ENCODE results near the gene NTSR2.
"Not testable (repeated sequence)": the region's sequence is repeated elsewhere in the genome, so short reads cannot be mapped to it uniquely, and the experiment has no call there.

NTSR2 gene

GRCh38 chr2:11679016-11679415, 9.0 kb upstream of the NTSR2 start:
- DNase-seq = no peak

GRCh38 chr2:11678306-11678960, 8.4 kb upstream of the NTSR2 start:
- DNase-seq = no peak

GRCh38 chr2:11677136-11678055, 7.4 kb upstream of the NTSR2 start:
- no peak for DNase-seq

GRCh38 chr2:11676640-11677039, 6.6 kb upstream of the NTSR2 start:
- DNase-seq = peak; percentile 73

- DNase-seq = no peak
Measured at GRCh38 chr2:11675423-11676112, 5.6 kb upstream of the NTSR2 start.

- no peak for DNase-seq
Measured at GRCh38 chr2:11674983-11675382, 5.0 kb upstream of the NTSR2 start.

GRCh38 chr2:11672407-11672806, 2.4 kb upstream of the NTSR2 start:
- DNase-seq = no peak

GRCh38 chr2:11667866-11668637, 1.9 kb downstream of the NTSR2 start:
- no peak for DNase-seq

- DNase-seq = no peak
Measured at GRCh38 chr2:11667194-11667593, 2.8 kb downstream of the NTSR2 start.

GRCh38 chr2:11665510-11666362, 4.3 kb downstream of the NTSR2 start:
- DNase-seq = no peak

GRCh38 chr2:11665028-11665427, 5.0 kb downstream of the NTSR2 start:
- DNase-seq = no peak

- DNase-seq = no peak
Measured at GRCh38 chr2:11663427-11663826, 6.6 kb downstream of the NTSR2 start.

- no peak for DNase-seq
Measured at GRCh38 chr2:11662882-11663281, 7.1 kb downstream of the NTSR2 start.

GRCh38 chr2:11661891-11662435, 8.0 kb downstream of the NTSR2 start:
- no peak for DNase-seq

- DNase-seq = not testable (repeated sequence)
Measured at GRCh38 chr2:11660396-11660795, 9.6 kb downstream of the NTSR2 start.

- DNase-seq = no peak
Measured at GRCh38 chr2:11659851-11660250, 10.1 kb downstream of the NTSR2 start.

GRCh38 chr2:11659115-11659475, 10.9 kb downstream of the NTSR2 start:
- no peak for DNase-seq

GRCh38 chr2:11658208-11659114, 11.5 kb downstream of the NTSR2 start:
- no peak for DNase-seq

- DNase-seq = no peak
Measured at GRCh38 chr2:11657646-11658045, 12.3 kb downstream of the NTSR2 start.

GRCh38 chr2:11657195-11657594, 12.8 kb downstream of the NTSR2 start:
- no peak for DNase-seq
